NCI-H2107 treated with DMSO at 0.1 percent for 48 hours (cell line): Measurements from ENCODE around the gene SUGP1.

Experiments
- DNase-seq: peaks from one replicate; lab custom pipeline; 2025; ENCODE audit not compliant: unreplicated experiment; lab: John Stamatoyannopoulos, UW

Gene SUGP1

DNA sequence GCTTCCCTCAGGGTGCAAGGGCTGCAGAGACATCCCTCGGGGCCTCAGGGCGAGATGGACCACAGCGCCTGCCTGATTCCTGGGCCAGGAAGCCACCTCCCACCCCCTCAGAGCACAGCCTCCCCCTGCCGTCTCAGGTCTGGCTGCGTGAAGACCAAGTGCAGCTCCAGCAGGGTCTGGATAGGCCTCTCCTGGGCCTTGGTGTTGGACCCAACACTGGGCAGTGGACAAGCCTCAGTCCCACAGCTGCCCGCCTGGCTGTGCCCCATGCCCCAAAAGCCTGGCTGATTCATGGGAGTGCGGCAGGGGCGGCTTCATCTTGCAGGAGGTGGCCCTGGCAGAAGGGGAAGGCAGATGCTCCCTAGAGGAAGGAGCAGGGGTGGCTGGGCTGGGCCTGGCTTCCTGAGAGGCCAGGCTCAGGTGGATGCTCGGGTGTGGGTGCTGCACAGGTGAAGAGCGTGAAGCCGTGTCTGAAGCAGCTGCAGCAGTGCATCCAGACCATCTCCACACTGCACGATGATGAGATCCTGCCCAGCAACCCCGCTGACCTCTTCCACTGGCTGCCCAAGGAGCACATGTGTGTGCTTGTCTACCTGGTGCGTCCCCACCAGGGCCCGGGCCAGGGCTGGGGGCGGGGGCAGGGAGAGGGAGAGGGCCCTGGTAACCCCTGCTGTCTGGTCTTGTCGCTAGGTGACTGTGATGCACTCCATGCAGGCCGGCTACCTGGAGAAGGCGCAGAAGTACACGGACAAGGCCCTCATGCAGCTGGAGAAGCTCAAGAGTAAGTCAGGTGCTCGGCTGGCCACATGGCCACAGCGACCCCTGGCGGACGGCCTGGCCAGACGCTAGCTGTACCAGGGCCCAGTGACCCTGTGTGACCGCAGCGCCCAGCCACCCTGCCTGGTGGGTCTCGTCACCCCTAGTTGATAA, 22.0 kb upstream of the SUGP1 start:
- peak; percentile 14 for DNase-seq

DNA sequence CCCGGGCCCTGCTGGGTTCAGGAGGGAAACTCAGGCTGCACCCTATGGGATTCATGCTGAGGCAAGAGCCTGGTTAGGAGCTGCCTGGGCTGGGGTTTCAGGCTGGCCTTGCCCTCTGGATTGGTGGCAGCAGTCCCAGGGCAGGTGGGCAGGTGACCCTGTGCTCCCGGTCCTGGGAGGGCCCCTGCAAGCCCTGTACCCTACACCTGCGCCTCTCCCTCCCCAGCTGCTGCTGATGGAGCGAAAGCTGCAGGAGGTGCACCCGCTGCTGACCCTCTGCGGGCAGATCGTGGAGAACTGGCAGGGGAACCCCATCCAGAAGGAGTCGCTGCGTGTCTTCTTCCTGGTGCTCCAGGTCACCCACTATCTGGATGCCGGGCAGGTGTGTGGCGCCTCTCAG, 20.7 kb upstream of the SUGP1 start:
- DNase-seq: no peak

DNA sequence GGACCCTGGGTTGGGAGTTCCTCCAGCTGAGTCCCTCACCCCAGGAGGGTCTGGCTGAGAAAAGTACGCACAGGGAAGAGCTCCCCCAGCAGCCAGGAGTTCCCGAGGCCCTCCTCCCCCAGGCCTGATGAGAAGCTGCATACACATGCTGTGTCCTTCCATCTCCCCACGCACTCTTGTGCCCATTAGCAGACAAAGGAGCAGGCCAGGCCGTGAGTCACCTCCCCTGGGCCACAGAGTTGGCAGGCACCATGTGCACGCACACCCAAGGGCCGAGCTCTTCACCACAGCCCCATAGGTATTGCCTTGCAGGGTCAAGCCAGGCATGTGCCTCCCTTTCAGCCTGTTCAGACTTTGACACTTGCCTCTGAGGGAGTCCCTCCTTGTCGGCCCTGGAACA, 17.8 kb upstream of the SUGP1 start:
- no peak for DNase-seq

DNA sequence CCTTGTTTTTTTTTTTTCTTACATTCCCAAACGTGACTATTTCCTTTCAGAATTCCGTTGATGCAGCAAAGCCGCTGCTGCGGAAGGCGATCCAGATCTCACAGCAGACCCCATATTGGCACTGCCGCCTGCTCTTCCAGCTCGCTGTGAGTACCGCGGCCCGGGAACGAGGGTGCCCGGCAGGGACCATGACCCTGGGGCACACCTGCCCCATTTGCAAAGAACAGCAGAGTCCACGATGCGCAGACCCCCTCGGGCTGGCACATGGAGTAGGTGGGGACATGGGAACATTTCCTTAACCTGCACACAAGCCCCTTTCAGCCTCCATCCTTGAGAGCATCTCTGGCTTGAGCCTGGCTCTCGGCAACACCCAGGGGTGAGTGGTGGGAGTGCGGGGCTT, 16.8 kb upstream of the SUGP1 start:
- DNase-seq: no peak

DNA sequence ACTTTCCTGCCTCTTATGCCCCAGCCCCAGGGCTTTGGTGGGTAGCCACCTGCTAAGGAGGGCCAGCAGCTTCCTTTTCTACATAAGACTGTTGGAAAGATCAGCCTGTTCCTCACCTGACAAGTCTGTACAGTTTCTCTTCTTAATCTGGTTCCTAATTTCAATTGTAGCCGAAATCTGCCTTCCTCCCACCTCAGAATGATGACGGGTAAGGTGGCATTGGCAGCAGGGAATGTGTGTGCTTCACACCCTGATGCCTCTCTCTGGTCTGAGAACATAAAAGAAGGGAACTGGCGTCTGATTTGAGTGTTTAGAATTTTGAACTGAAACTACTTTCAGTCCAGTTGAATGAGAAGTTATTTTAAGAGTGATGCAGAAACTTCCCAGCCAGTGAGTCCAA, 16.3 kb upstream of the SUGP1 start:
- no peak for DNase-seq

DNA sequence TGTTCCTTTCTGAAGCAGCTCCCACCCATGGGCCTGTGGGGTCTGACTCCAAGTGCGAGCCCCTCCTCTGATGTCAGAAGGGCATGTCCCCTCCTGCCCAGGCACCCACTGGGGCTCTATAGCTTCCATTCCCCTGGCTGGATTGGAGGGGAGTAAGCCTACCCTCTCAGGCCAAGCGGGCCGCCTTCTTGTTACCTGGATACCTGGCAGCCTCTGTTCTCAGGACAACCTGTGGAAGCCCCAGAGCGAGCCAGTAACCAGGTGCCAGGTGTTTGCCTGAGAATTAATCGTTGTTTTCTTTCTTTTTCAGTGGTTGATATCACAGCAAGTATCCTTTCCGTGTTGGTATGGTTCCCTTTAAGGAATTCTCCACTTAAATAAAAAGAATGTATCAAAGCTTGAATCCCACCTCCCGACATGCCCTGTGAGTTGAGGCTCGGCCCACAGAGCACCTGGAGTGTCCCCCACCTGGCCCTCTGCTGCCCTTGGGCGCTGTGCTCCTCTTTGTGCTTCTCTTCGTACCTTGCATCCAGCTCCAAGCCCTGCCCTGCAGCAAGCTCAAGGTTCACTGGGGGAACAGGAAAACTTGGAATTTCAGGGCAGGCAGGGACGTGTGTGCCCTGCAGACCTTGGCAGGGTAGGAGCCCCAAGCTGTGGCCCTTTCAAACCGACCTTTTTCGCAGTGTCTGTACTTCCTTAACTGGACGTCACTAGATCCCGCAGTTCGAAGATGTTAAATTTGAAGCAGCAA, 15.3 kb upstream of the SUGP1 start:
- DNase-seq: no peak

DNA sequence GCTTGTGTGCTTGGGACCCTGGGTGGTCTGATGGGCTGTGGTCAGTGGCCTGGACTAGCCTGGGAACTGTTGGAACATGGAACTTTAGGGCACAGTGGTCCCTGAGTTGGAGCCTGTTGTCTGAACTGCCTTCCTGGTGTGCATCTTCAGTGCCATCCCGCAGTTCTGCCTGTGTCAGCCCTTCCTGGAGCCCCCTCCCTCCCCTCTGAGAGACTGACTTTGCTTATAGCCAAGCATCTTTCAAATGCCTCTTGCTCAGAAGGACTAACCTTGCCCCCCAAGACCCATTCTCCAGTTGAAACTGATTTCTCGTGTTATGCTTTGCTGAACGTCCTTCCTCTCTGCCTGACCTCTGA, 14.7 kb upstream of the SUGP1 start:
- DNase-seq: no peak

DNA sequence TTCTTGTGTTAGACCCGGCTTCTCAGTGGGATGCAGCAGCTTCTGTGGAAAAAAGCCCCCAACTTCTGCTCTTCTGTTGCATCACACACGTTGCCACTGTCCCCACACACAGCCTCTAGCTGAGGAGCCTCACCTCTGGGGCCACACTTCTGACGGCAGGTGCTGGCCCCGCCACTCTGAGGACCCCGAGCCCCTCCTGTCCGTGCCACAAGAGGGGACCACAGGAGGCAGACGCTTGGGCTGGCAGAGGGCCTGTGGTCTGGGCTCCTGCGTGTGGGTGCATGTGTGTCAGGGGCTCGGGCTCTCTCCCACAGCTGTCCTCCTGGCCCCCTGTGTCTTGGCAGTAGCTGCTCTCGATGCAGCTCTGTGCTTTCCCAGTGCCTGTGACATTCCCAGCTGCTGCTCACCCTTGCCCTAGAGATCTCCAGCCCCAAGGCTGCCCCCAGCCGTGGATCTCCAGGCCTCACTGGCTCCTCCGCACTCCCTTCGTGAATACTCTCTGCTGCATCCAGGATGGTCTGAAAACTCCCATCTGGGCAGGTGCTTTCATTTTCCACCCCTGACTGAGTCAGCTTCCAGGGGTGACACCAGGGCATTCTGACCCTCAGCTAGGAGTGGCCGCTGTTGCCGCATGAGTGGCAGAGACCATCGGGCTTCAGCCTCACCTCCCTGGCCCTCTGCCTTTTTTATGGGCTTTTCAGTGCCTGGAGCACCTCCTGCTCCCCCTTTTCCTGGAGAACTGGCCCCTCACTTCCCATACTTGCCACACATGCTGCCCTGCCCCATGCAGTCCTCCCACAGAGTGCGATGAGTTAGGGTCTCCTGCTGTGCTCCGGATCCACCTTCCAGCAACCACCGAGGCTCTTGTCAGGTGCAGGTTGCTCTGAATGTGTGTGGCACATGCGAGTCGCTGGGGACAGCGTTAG, 14.0 kb upstream of the SUGP1 start:
- no peak for DNase-seq

DNA sequence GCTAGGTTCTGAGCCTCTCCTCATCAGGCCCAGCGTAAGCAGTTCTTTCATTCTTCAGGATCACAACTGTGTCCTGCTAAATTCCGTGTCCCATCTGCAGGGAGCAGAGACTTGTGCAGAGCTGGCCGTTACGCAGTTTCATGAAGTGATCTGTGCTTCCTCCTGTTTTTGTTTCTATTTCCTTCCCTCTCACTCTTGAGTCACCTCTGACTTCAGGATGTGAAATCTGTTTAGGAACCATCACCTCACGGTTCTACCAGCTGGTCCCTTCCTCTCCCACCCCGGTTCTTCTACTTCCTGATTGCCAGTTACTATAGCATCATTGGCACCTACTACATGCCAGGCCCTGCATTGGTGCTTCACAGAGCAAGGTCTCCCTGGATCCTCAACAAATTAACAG, 8.8 kb upstream of the SUGP1 start:
- DNase-seq: no peak

DNA sequence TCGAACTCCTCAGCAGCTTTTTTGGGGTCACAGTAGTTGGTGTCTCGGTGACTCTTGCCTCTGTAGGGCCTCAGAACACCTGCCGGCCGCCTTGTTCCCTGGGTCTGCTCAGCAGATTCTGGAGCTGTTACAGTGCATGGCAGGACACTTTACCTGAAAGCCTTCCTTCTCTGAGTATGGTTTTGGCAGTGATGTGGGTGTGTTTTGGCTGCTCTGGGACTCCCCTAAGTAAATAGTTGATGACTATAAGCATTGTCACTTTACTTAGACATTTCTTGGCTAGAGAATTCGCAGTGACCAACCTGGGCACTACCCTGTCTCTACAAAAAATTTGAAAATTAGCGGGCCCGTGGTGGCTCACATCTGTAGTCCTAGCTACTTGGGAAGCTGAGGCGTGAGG, 7.4 kb upstream of the SUGP1 start:
- no peak for DNase-seq

DNA sequence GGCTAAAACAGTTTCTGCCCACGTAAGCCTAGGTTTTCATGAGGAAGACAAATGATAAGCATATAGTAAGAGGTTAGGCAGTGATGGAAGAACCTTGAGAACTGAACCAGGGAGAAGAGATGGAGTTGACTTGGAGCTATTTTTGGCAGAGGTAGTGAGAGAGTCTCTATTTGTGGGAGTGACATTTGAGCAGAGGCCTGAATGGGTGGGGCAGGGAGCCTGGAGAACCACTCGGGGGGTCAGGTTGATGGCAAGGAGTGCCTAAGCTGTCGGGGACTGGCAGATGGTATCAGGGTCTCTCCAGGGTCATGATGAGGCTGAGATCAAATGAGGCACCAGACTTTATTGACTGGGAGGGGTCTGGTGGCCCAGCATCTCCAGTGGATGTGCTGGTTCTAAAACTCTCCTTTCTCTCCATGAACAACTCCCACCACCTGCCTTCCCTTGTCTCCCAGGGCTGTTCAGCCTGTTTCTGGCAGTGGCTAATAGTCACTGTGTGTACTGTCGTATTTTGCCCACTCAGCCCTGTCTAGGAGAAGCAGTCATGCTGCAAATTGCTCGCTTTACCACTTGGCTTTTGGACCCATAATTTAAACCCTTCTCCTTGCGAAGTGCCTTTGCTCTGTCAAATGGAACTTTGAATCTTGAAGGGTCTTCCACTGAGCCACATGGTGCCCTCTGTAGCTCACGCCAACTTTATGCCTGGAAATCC, 3.9 kb upstream of the SUGP1 start:
- no peak for DNase-seq

DNA sequence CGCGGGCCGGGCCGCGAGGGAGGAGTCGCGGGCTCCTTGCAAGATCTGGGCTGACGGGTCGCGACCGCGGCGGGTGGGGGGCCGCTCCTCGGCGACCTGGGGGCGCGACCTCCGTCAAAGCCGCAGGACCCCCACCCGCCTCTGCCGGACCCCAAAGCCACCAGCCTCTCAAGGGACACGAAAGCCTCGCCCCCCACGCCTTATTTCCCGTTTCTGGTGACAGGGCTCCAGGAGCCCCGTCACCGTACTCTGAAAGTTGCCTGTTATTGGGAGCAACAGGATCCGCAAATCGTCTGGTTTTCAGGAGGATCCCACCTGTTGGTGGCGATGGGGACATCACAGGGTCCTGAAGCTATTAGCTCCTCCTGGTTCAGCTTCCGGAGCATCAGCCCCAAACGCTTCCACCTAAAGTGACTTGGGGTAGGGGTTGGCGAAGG, 850 bp upstream of the SUGP1 start:
- DNase-seq: no peak

DNA sequence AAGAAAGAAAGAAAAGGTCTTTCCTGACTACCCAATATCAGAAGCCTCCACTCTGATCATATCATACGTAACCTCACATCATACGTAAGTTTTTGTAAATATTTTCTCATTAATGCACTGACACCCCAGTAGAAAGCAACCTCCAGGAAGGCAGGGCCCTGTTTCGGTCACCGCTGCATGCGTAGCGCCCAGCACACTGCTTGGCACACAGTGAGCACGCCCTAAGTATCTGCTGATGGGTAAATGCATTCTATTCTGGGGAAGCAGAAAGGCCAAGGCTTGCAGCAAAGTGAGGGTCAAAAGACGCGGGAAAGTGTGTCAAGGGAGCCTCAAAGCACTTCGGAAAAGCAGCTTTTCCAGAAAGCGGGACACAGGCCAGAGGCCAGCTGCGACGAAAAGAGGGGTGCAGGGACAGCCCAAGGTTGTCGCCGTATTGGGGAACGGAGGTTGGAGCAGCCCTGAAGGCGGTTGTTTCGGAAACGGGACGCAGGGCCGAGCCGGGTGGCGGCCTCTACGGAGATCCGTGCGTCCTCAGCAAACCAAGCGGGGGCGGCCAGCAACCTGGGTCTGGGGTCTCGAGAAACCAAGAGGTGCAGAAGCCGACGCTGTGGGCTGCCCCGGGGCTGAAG, 463 bp downstream of the SUGP1 start:
- DNase-seq: no peak

DNA sequence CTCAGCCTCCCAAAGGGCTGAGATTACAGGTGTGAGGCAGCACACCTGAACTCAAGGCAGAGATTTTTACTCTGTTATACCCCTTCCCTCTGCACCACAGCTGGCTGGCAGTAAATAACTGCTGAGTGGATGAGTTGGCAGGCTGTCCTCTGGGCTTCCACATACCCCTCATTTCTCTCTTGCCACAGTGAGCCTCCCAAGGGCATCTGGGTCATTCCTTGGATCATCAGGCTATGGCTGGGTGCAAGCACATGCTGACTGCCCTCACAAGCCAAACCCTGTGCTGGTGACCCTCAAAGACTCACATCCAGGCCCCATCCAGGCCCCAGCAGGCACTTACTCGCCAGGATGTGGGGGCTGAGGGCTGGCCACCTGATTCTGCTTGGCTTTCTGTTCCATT, 4.2 kb downstream of the SUGP1 start:
- DNase-seq: no peak

DNA sequence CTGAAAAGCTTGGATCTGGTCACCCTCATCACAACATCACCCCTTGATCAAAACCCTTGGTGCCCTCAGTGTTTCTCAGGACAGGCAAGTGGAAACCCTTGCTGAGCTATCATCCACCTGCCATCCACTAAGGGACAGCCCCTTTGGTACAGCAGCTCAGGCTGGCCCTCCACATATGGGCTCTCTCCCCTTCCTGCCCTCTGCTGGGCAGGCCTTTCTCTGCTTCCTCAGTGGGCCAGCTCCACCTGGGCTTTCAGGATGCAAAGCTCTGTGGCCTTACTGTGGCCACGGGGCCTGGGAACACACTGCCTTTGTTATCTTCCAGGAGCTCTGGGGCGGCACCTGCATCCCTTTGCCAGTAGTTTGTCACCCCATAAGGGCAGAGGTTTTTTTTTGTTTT, 4.9 kb downstream of the SUGP1 start:
- no peak for DNase-seq

DNA sequence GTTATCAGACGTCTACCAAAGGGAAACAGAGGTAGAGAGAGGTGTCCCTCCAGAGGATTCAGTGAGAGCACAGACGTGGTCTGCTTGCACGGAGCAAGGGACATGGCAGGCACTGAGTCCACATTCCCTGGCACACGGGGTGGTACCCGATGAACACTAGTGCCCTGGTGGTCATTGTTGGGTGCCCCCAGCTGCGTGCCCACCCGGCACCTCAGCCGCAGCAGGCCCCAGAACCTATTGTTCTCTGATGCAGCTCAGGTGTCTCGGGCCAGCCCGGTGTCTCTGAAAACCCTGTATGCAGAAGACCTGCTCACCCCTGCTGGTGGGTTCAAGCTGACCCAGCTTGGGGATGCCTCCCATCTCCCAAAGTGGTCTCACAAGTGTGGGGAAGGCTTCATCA, 11.9 kb downstream of the SUGP1 start:
- DNase-seq: no peak

DNA sequence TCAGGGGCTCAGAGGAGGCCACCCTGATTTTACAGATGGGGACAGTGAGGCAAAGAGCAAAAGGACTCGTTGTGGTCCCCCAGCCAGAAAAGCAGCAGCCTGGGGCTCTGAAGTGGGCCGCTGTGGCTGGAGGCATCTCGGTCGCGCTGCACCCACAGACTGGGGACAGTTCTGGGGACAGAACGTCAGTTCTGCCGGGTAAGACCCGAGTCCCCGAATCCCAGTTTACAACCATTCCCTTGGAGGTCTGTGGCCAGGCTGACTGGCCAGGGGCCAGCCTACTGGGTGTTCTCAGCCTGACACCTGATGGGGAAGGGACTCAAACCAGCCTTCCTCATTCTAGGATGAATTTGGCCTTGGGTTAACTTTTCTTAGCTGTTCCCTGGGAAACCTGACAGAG, 14.1 kb downstream of the SUGP1 start:
- no peak for DNase-seq

DNA sequence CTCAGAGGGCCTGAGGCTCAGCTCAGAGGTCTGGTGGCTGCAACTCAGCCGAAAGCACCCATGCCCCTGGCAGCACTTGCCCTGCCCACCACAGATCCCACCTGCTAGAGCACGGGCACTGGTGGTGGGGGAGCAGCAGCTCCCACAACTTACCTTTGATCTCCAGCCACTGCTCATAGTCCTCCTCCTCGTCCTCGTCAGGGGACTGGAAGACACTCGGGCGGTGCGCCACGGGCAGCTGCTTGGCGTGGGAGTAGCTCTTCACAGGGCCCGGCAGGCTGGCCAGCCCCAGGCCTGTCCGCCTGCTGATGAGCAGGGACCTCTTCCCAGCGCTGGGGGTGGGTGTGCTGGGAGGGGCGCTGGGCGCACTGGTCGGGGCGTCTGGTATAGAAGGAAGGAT, 14.6 kb downstream of the SUGP1 start:
- DNase-seq: no peak

DNA sequence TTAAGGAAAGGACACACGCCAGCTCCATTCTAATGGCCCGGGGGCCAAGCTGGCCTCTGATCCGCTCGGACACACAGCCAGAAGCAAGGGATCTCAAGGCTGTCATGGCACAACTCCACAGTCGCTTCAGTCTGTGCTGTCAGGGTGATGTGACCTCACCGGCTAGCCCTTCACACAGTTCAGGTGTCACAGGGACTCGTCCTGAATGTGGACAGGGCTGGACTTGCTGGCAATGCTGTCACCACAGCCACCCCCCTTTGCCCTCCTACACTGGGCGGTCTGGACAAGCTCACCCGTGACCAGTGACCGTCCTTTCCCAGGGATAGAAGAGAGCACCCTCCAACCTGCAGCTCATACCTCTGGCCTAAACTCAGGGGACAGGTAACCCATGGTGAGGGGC, 15.2 kb downstream of the SUGP1 start:
- no peak for DNase-seq
